ENCODE data around the gene TRPM5.

The TRPM5 gene

GRCh38 chr11:2423157-2424025 lies 20.9 kb downstream of the TRPM5 start:
- no peak for TF ChIP-seq CTCF (IDR thresholded peaks at IDR 0.05; ENCODE audit: unreplicated experiment in 3 of 3)
- Mint-ChIP-seq H3K36me3 (ENCODE audit: low read depth) (no peaks in the 10 kb centered on the region), H3K27me3 (ENCODE audit: low read depth) (no peaks in the 10 kb centered on the region), H3K9me3 (no peaks in the 10 kb centered on the region), H3K4me1 (no peaks in the 10 kb centered on the region), H3K4me3 (no peak overlapping the region), H3K27ac (no peak overlapping the region)

- H3K27me3 Mint-ChIP-seq (ENCODE audit: low read depth), result no peaks in the 10 kb centered on the region
- H3K4me1 Mint-ChIP-seq, result no peaks in the 10 kb centered on the region
- no peak for TF ChIP-seq CTCF (IDR thresholded peaks at IDR 0.05; ENCODE audit: unreplicated experiment in 3 of 3)
- no peak overlapping the region for H3K4me3 Mint-ChIP-seq
- H3K36me3 Mint-ChIP-seq (ENCODE audit: low read depth), result no peaks in the 10 kb centered on the region
- no peak overlapping the region for H3K27ac Mint-ChIP-seq
- H3K9me3 Mint-ChIP-seq, result no peaks in the 10 kb centered on the region
Observed at GRCh38 chr11:2422461-2423156, 21.7 kb downstream of the TRPM5 start.

DNA sequence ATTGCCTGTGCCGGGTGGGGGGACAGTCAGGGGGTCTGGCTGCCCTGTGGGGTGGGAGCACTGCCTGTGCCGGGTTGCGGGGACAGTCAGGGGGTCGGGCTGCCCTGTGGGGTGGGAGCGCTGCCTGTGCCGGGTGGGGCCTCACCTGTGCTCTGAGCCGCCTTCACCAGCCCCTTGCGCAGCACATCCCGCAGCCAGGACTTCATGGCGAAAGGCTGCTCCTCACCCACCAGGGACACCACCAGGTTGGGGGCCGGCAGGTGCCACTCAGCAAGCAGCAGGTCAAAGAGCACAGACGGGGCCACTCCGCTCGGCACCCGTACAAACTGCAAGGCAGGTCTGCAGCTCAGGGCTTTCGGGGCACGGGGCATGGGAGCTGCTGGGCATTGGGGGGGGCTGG lies 22.3 kb downstream of the TRPM5 start:
- H3K27ac Mint-ChIP-seq, result no peak overlapping the region
- H3K9me3 Mint-ChIP-seq, result no peaks in the 10 kb centered on the region
- no peaks in the 10 kb centered on the region for H3K36me3 Mint-ChIP-seq (ENCODE audit: low read depth)
- no peak for TF ChIP-seq CTCF (IDR thresholded peaks at IDR 0.05; ENCODE audit: unreplicated experiment in 3 of 3)
- H3K27me3 Mint-ChIP-seq (ENCODE audit: low read depth), result no peaks in the 10 kb centered on the region
- H3K4me1 Mint-ChIP-seq, result no peaks in the 10 kb centered on the region
- no peak overlapping the region for H3K4me3 Mint-ChIP-seq

- Mint-ChIP-seq H3K27me3 (ENCODE audit: low read depth) (no peaks in the 10 kb centered on the region), H3K4me3 (no peak overlapping the region), H3K27ac (peak overlapping the region in 2 of 3 experiments; percentile 48 to 54), H3K9me3 (no peaks in the 10 kb centered on the region), H3K4me1 (no peaks in the 10 kb centered on the region), H3K36me3 (ENCODE audit: low read depth) (no peaks in the 10 kb centered on the region)
- no peak for TF ChIP-seq CTCF (IDR thresholded peaks at IDR 0.05; ENCODE audit: unreplicated experiment in 3 of 3)
Observed at GRCh38 chr11:2421226-2421994, 22.9 kb downstream of the TRPM5 start.

DNA sequence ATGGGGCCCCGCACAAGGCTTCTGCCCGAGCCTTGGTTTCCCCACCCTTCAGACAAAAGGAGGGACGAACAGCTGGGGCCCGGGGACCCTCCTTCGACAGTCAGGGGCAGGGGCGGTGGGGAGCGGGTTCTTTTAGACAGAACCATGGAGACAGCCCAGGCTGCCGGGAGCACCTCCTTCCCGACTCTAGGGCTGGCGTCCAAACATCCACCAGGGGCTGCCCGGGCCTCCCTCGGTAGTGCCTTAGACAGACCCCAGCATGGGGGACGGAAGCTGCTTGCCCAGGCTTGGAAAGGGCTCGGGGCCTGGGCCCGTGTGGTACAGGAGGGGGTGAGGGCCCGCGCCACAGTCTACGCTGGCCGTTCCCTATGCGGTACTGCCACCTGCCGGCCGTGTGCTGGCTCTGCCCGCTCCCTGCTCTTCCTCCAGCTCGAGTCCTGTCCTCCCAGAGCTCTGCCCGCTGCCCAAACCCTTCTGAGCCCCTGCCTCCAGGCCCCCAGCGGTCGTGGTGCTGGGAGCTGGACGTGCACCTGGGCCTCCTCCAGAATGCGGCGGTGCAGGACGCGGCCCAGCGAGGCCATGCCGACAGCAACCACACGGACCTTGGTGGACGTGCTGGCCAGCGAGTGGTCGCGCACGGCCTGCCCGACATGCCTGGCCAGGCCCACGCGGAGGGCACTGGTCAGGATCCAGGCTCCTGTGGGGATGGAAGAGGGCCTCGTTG lies 23.6 kb downstream of the TRPM5 start:
- no peaks in the 10 kb centered on the region for H3K27me3 Mint-ChIP-seq (ENCODE audit: low read depth)
- H3K4me1 Mint-ChIP-seq, result no peaks in the 10 kb centered on the region
- H3K36me3 Mint-ChIP-seq (ENCODE audit: low read depth), result no peaks in the 10 kb centered on the region
- peak; percentile 95 to 96 (median 95) for TF ChIP-seq CTCF (IDR thresholded peaks at IDR 0.05; ENCODE audit: unreplicated experiment in 3 of 3)
- no peak overlapping the region for H3K4me3 Mint-ChIP-seq
- peak overlapping the region in 2 of 3 experiments; percentile 75 to 94 for H3K27ac Mint-ChIP-seq
- H3K9me3 Mint-ChIP-seq, result no peaks in the 10 kb centered on the region
